NT2/D1 (cell line): ENCODE measurements around the gene PCDHA1.
"Not testable (repeated sequence)": the region's sequence is repeated elsewhere in the genome, so short reads cannot be mapped to it uniquely, and the experiment has no call there.

Experiments
- DNase-seq: peaks from one replicate; pipeline ENCODE4 v3.0.0-alpha.2; 2011; ENCODE audit warnings: low read depth, low spot score
- H3K27me3 ChIP-seq: 2 replicates; pipeline ENCODE4 v1.6.0; 2011; ENCODE audit warnings: mild to moderate bottlenecking; ENCODE audit not compliant: insufficient read length, insufficient read depth
- H3K36me3 ChIP-seq: 2 replicates; pipeline ENCODE4 v1.6.1; 2011; ENCODE audit warnings: mild to moderate bottlenecking, low read length, mixed read lengths; ENCODE audit not compliant: insufficient read depth, insufficient read length
- H3K4me1 ChIP-seq: 2 replicates; pipeline ENCODE4 v1.5.1; 2011; ENCODE audit not compliant: insufficient read depth, insufficient read length
- H3K4me3 ChIP-seq: 2 replicates; pipeline ENCODE4 v1.5.1; 2011; ENCODE audit warnings: low read depth; ENCODE audit not compliant: insufficient read length
- H3K9ac ChIP-seq: 2 replicates; pipeline ENCODE4 v1.6.0; 2011; ENCODE audit warnings: low read depth; ENCODE audit not compliant: insufficient read length
- H3K9me3 ChIP-seq: 2 replicates; pipeline ENCODE4 v1.5.1; 2011; ENCODE audit warnings: mild to moderate bottlenecking, low read length; ENCODE audit not compliant: insufficient read depth
- SUZ12 ChIP-seq: IDR thresholded peaks from 2 replicates; pipeline ENCODE4 v1.6.1; 2011; ENCODE audit not compliant: insufficient read length, insufficient read depth; ENCODE audit errors: extremely low read depth
- YY1 ChIP-seq: IDR thresholded peaks from 2 replicates; pipeline ENCODE4 v1.6.1; 2011; ENCODE audit not compliant: insufficient read length, insufficient read depth
- ZNF274 ChIP-seq: IDR thresholded peaks from 2 replicates; pipeline ENCODE4 v1.6.1; 2011; ENCODE audit warnings: mild to moderate bottlenecking, low read depth, low read length

PCDHA1 gene

DNA sequence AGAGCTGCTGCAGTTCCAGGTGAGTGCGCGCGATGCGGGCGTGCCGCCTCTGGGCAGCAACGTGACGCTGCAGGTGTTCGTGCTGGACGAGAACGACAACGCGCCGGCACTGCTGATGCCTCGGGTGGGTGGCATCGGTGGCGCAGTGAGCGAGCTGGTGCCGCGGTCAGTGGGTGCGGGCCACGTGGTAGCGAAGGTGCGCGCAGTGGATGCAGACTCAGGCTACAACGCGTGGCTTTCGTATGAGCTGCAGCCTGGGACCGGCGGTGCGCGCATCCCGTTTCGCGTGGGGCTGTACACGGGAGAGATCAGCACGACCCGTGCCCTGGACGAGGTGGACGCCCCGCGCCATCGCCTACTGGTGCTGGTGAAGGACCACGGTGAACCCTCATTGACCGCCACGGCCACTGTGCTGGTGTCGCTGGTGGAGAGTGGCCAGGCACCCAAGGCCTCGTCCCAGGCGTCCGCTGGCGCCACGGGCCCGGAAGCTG lies 16.9 kb downstream of the PCDHA1 start:
- H3K27me3 ChIP-seq: no peaks in the 10 kb centered on the region
- no peak for DNase-seq
- TF ChIP-seq ZNF274 (no peak), YY1 (no peak), SUZ12 (no peak)
- no peaks in the 10 kb centered on the region for H3K4me1 ChIP-seq
- H3K36me3 ChIP-seq: no peaks in the 10 kb centered on the region
- no peak overlapping the region for H3K9ac ChIP-seq
- H3K4me3 ChIP-seq: no peak overlapping the region
- H3K9me3 ChIP-seq: no peaks in the 10 kb centered on the region; the same call in 1 of the 2 replicates

DNA sequence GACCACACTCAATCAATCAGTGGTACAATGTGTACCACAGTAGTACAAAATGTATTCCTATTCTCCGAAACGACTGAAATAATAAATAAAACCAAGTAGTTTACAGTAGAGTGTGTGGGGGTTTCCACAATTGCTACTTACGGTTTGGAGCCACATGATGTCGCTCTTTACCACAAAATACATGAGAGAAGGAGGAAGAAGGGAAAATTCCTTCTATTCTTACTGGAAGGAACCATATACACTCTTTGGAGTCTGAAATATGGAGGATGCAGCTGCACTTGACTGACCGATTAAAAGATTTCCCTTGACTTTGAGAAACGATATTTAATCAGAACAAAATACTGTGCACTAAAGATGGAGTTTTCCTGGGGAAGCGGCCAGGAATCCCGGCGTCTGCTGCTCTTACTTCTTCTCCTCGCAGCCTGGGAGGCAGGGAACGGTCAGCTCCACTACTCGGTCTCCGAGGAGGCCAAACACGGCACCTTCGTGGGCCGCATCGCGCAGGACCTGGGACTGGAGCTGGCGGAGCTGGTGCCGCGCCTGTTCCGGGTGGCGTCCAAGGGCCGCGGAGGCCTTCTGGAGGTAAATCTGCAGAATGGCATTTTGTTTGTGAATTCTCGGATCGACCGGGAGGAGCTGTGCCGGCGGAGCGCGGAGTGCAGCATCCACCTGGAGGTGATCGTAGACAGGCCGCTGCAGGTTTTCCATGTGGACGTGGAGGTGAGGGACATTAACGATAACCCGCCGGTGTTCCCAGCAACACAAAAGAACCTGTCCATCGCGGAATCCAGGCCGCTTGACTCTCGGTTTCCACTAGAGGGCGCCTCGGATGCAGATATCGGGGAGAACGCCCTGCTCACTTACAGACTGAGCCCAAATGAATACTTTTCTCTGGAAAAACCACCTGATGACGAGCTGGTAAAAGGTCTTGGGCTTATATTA lies 21.2 kb downstream of the PCDHA1 start, which contains the start of gene PCDHA4:
PCDHA4 (plus strand) TSS at position 235 of the 942 bp plus-strand sequence.
- Histone ChIP-seq H3K9me3 (no peaks in the 10 kb centered on the region; the same call in 1 of the 2 replicates), H3K4me3 (peak within 1 kb of the TSS; percentile 73), H3K4me1 (no peaks in the 10 kb centered on the region), H3K27me3 (no peaks in the 10 kb centered on the region), H3K36me3 (no peaks in the 10 kb centered on the region), H3K9ac (peak within 1 kb of the TSS; percentile 82)
- TF ChIP-seq SUZ12 (no peak), ZNF274 (no peak), YY1 (no peak)
- peak; percentile 43 for DNase-seq

DNA sequence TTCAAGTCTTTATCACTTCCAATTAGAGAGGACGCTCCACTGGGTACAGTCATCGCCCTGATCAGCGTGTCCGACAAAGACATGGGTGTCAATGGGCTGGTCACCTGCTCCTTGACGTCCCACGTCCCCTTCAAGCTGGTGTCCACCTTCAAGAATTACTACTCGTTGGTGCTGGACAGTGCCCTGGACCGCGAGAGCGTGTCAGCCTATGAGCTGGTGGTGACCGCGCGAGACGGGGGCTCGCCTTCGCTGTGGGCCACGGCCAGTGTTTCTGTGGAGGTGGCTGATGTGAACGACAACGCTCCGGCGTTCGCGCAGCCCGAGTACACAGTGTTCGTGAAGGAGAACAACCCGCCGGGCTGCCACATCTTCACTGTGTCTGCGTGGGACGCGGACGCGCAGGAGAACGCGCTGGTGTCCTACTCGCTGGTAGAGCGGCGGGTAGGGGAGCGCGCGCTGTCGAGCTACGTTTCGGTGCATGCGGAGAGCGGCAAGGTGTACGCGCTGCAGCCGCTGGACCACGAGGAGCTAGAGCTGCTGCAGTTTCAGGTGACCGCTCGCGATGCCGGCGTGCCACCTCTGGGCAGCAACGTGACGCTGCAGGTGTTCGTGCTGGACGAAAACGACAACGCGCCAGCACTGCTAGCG lies 22.4 kb downstream of the PCDHA1 start:
- not testable (repeated sequence) for H3K4me1 ChIP-seq, H3K36me3 ChIP-seq, H3K9ac ChIP-seq, H3K9me3 ChIP-seq, DNase-seq, H3K4me3 ChIP-seq, H3K27me3 ChIP-seq

DNA sequence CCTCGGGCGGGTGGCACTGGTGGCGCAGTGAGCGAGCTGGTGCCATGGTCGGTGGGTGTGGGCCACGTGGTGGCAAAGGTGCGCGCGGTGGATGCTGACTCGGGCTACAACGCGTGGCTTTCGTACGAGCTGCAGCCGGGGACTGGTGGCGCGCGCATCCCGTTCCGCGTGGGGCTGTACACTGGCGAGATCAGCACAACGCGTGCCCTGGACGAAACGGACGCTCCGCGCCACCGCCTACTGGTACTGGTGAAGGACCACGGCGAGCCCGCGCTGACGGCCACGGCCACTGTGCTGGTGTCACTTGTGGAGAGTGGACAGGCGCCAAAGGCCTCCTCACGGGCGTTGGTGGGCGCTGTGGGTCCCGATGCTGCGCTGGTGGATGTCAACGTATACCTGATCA lies 22.9 kb downstream of the PCDHA1 start:
- H3K36me3 ChIP-seq: no peaks in the 10 kb centered on the region
- H3K4me3 ChIP-seq: no peak overlapping the region
- H3K9me3 ChIP-seq: no peaks in the 10 kb centered on the region
- no peak overlapping the region for H3K9ac ChIP-seq
- no peak for DNase-seq
- TF ChIP-seq SUZ12 (no peak), YY1 (no peak), ZNF274 (no peak)
- no peaks in the 10 kb centered on the region for H3K27me3 ChIP-seq
- no peaks in the 10 kb centered on the region for H3K4me1 ChIP-seq

DNA sequence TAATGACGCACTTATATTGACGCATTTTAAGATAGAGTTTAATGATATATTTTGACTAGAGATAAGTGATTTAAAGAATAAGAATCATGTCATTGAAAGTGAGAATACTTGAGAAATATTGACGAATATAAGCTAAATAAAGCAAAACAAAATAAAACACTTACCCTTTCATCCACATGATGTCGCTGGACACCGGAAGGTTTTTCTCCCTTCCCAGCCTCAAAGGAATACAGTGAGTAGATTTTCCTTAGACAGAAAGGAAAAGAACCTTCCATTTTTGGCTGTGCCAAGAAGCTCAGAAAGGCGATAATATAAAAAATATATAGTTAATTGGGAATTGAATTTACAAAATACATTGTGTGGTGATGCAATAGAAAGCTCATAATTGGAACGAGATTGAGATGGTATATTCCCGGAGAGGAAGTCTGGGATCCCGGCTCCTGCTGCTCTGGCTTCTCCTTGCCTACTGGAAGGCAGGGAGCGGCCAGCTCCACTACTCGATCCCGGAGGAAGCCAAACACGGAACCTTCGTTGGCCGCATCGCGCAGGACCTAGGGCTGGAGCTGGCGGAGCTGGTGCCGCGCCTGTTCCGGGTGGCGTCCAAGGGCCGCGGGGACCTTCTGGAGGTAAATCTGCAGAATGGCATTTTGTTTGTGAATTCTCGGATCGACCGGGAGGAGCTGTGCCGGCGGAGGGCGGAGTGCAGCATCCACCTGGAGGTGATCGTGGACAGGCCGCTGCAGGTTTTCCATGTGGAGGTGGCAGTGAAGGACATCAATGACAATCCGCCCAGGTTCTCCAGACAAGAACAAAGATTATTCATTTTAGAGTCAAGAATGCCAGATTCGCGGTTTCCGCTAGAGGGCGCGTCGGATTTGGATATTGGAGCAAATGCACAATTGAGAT lies 35.7 kb downstream of the PCDHA1 start, which contains the start of gene PCDHA5:
PCDHA5 (plus strand) TSS at position 239 of the 906 bp plus-strand sequence.
- H3K36me3 ChIP-seq: no peaks in the 10 kb centered on the region
- H3K9ac ChIP-seq: no peak within 1 kb of the TSS
- H3K9me3 ChIP-seq: no peaks in the 10 kb centered on the region
- no peak within 1 kb of the TSS for H3K4me3 ChIP-seq
- no peak for TF ChIP-seq YY1
- TF ChIP-seq ZNF274: no peak
- TF ChIP-seq SUZ12: no peak
- no peak for DNase-seq
- H3K27me3 ChIP-seq: no peaks in the 10 kb centered on the region
- H3K4me1 ChIP-seq: no peaks in the 10 kb centered on the region

DNA sequence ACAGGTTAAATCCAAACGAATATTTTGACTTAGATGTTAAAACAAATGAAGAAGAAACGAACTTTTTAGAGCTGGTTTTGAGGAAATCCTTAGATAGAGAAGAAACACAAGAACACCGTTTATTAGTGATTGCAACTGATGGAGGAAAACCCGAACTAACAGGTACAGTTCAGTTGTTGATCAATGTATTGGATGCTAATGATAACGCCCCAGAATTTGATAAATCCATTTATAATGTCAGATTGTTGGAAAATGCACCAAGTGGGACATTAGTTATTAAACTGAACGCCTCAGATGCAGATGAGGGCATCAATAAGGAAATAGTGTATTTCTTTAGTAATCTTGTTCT lies 36.3 kb downstream of the PCDHA1 start:
- Histone ChIP-seq H3K9me3 (no peaks in the 10 kb centered on the region), H3K9ac (no peak overlapping the region), H3K4me1 (no peaks in the 10 kb centered on the region), H3K4me3 (no peak overlapping the region), H3K36me3 (no peaks in the 10 kb centered on the region), H3K27me3 (no peaks in the 10 kb centered on the region)
- no peak for DNase-seq
- TF ChIP-seq SUZ12: no peak
- TF ChIP-seq YY1: no peak
- TF ChIP-seq ZNF274: no peak

DNA sequence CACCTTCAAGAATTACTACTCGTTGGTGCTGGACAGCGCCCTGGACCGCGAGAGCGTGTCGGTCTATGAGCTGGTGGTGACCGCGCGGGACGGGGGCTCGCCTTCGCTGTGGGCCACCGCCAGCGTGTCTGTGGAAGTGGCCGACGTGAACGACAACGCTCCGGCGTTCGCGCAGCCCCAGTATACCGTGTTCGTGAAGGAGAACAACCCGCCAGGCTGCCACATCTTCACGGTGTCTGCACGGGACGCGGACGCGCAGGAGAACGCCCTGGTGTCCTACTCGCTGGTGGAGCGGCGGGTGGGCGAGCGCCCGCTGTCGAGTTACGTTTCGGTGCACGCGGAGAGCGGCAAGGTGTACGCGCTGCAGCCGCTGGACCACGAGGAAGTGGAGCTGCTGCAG lies 37.0 kb downstream of the PCDHA1 start:
- not testable (repeated sequence) for H3K9me3 ChIP-seq, H3K4me1 ChIP-seq

More for the DNA sequence above, 37.0 kb downstream of the PCDHA1 start:
- not testable (repeated sequence) for H3K27me3 ChIP-seq, H3K9ac ChIP-seq, DNase-seq, H3K4me3 ChIP-seq, H3K36me3 ChIP-seq
